AG09319 (cell line): ENCODE data around the gene UTP25.

ENCODE experiments used
- DNase-seq: peaks from one replicate; pipeline ENCODE4 v3.0.0-alpha.2; 2010; ENCODE audit warnings: low read depth; ENCODE audit errors: extremely low read depth
- CTCF ChIP-seq: IDR thresholded peaks from 2 replicates; pipeline ENCODE4 v1.5.1; 2011; ENCODE audit warnings: low read depth, mild to moderate bottlenecking, inconsistent platforms, low read length, moderate library complexity

The UTP25 gene

GRCh38 chr1:209825591-209826434 is 2.0 kb upstream of the UTP25 start:
- no peak for DNase-seq
- no peak for TF ChIP-seq CTCF

GRCh38 chr1:209829716-209830115 is 1.9 kb downstream of the UTP25 start:
- no peak for TF ChIP-seq CTCF
- DNase-seq = no peak

GRCh38 chr1:209830722-209831121 is 3.0 kb downstream of the UTP25 start:
- TF ChIP-seq CTCF = no peak
- DNase-seq = no peak

GRCh38 chr1:209831615-209832014 is 3.8 kb downstream of the UTP25 start:
- TF ChIP-seq CTCF = no peak
- no peak for DNase-seq

- no peak for TF ChIP-seq CTCF
- DNase-seq = no peak
Measured at GRCh38 chr1:209835782-209836298, 8.1 kb downstream of the UTP25 start.

GRCh38 chr1:209837671-209838070 is 9.9 kb downstream of the UTP25 start:
- TF ChIP-seq CTCF = no peak
- no peak for DNase-seq

GRCh38 chr1:209838537-209838936 is 10.8 kb downstream of the UTP25 start:
- no peak for DNase-seq
- TF ChIP-seq CTCF = no peak
